HepG2 (cell line): ENCODE data around the gene SMIM24. TPM values are rescaled to one million over a fixed set of nuclear protein-coding genes. Genes with fewer than 3 reads are reported as not detected.
A peak's percentile ranks its signal among the peaks of the same experiment; 100 is the strongest.

Experiments
- CEBPB ChIP-seq: IDR thresholded peaks from 2 replicates; pipeline ENCODE4 v1.6.1; 2011; ENCODE audit warnings: low read depth, low read length, improper control_type of control experiment, borderline replicate concordance
- DMAP1 ChIP-seq: IDR thresholded peaks from 2 replicates; pipeline ENCODE4 v1.6.1; 2016
- EP300 ChIP-seq, 3 experiments: sonication (generic) in 1 of 3; formaldehyde crosslinking in 1 of 3; IDR thresholded peaks; 2 replicates each; pipeline versions ENCODE4 v1.5.1 to v1.6.1; 2011 to 2020; ENCODE audit warnings: low read depth in 2 of 3, low read length in 2 of 3, borderline replicate concordance in 1 of 3, improper control_type of control experiment in 1 of 3, mild to moderate bottlenecking in 1 of 3, missing genetic modification reagents in 1 of 3, moderate library complexity in 1 of 3
- FOXP1 ChIP-seq, 2 experiments: fragments of 450-650 bp in 1 of 2; IDR thresholded peaks; 2 replicates each; pipeline ENCODE4 v1.6.1; 2017 to 2018; ENCODE audit warnings: antibody characterized with exemption in 1 of 2
- NFATC3 ChIP-seq: sonication (generic); formaldehyde crosslinking; IDR thresholded peaks from 2 replicates; pipeline ENCODE4 v1.5.1; 2020; ENCODE audit warnings: mild to moderate bottlenecking, missing genetic modification reagents
- NFE2 ChIP-seq: sonication (generic); formaldehyde crosslinking; IDR thresholded peaks from 2 replicates; pipeline ENCODE4 v1.4.0; 2020; ENCODE audit warnings: missing genetic modification reagents
- REL ChIP-seq: sonication (generic); formaldehyde crosslinking; conservative IDR thresholded peaks from 2 replicates; pipeline ENCODE4 v1.8.0; 2022; ENCODE audit warnings: mild to moderate bottlenecking, missing genetic modification reagents, moderate library complexity
- SALL1 ChIP-seq: sonication (generic); formaldehyde crosslinking; IDR thresholded peaks from 2 replicates; pipeline ENCODE4 v1.8.0; 2022; ENCODE audit warnings: mild to moderate bottlenecking, missing genetic modification reagents
- SATB2 ChIP-seq: sonication (generic); formaldehyde crosslinking; IDR thresholded peaks from 2 replicates; pipeline ENCODE4 v1.5.0; 2020; ENCODE audit warnings: missing genetic modification reagents
- SIX1 ChIP-seq: sonication (generic); formaldehyde crosslinking; IDR thresholded peaks from 2 replicates; pipeline ENCODE4 v1.4.0; 2020; ENCODE audit warnings: missing genetic modification reagents, borderline replicate concordance
- U2AF2 ChIP-seq: fragments of 200-400 bp; formaldehyde crosslinking; IDR thresholded peaks from 2 replicates; pipeline ENCODE4 v1.6.1; 2017; ENCODE audit warnings: low read depth, mild to moderate bottlenecking, low read length
- YEATS4 ChIP-seq: sonication (generic); formaldehyde crosslinking; IDR thresholded peaks from 2 replicates; pipeline ENCODE4 v1.4.0; 2020; ENCODE audit warnings: missing genetic modification reagents, borderline replicate concordance
- ZNF160 ChIP-seq: sonication (generic); formaldehyde crosslinking; IDR thresholded peaks from 2 replicates; pipeline ENCODE4 v1.8.0; 2022; ENCODE audit warnings: mild to moderate bottlenecking, inconsistent platforms, missing genetic modification reagents
- ZNF263 ChIP-seq: sonication (generic); formaldehyde crosslinking; IDR thresholded peaks from 2 replicates; pipeline ENCODE4 v1.4.0; 2020; ENCODE audit warnings: missing genetic modification reagents
- ZNF296 ChIP-seq: sonication (generic); formaldehyde crosslinking; conservative IDR thresholded peaks from 2 replicates; pipeline ENCODE4 v1.5.0; 2020; ENCODE audit warnings: mild to moderate bottlenecking, missing genetic modification reagents
- ZNF44 ChIP-seq: sonication (generic); formaldehyde crosslinking; IDR thresholded peaks from 2 replicates; pipeline ENCODE4 v1.5.1; 2020; ENCODE audit warnings: mild to moderate bottlenecking, missing genetic modification reagents
- ZNF746 ChIP-seq: sonication (generic); formaldehyde crosslinking; IDR thresholded peaks from 2 replicates; pipeline ENCODE4 v1.8.0; 2022; ENCODE audit warnings: mild to moderate bottlenecking, missing genetic modification reagents
- ZNF772 ChIP-seq: sonication (generic); formaldehyde crosslinking; IDR thresholded peaks from 2 replicates; pipeline ENCODE4 v1.5.0; 2020; ENCODE audit warnings: mild to moderate bottlenecking, missing genetic modification reagents
- ZNF841 ChIP-seq: sonication (generic); formaldehyde crosslinking; IDR thresholded peaks from 2 replicates; pipeline ENCODE4 v1.8.1; 2023; ENCODE audit warnings: missing genetic modification reagents, borderline replicate concordance
- polyA plus RNA-seq, 8 experiments: library from polyadenylated mRNA; depleted of rRNA in 3 of 8; stranded (reverse) in 7 of 8; unstranded in 1 of 8; fragments of >200 nt; fragmentation: Illumina TruSeq in 4 of 8; extraction: Trizol in 4 of 8; gene quantifications; 2 replicates each; pipeline versions ENCODE4 v1.2.1 to v1.2.3, GENCODE V29; 2011 to 2016; ENCODE audit warnings: low read depth in 4 of 8, missing spikeins in 1 of 8, mixed read lengths in 1 of 8; ENCODE audit not compliant: insufficient read depth in 1 of 8
- total RNA-seq, 5 experiments: library from RNA; depleted of rRNA; stranded (reverse); fragments of >200 nt; fragmentation: Illumina TruSeq; extraction: Trizol; gene quantifications; 2 replicates each; pipeline ENCODE4 v1.2.3, GENCODE V29; 2016; ENCODE audit warnings: low read depth in 1 of 5
- TF ChIP-seq, protein P1 (sequence below): sonication (generic); formaldehyde crosslinking; IDR thresholded peaks from 2 replicates; pipeline ENCODE4 v1.9.0; 2021; ENCODE audit warnings: missing genetic modification reagents, mild to moderate bottlenecking, borderline replicate concordance
- TF ChIP-seq, protein P2 (sequence below): sonication (generic); formaldehyde crosslinking; conservative IDR thresholded peaks from 2 replicates; pipeline ENCODE4 v1.8.0; 2022; ENCODE audit warnings: mild to moderate bottlenecking, moderate library complexity, missing genetic modification reagents
- TF ChIP-seq, protein P3 (sequence below): sonication (generic); formaldehyde crosslinking; IDR thresholded peaks from 2 replicates; pipeline ENCODE4 v1.4.0; 2020; ENCODE audit warnings: mild to moderate bottlenecking, missing genetic modification reagents
- TF ChIP-seq, protein P4 (sequence below): sonication (generic); formaldehyde crosslinking; IDR thresholded peaks from 2 replicates; pipeline ENCODE4 v1.5.0; 2020; ENCODE audit warnings: mild to moderate bottlenecking, missing genetic modification reagents

Gene SMIM24
- total and polyA plus RNA-seq, 2 of the 13 experiments (the other 11 are each of a cell fraction or from before 2014, with no cell fraction given): 11.2 to 70.6 TPM

DNA sequence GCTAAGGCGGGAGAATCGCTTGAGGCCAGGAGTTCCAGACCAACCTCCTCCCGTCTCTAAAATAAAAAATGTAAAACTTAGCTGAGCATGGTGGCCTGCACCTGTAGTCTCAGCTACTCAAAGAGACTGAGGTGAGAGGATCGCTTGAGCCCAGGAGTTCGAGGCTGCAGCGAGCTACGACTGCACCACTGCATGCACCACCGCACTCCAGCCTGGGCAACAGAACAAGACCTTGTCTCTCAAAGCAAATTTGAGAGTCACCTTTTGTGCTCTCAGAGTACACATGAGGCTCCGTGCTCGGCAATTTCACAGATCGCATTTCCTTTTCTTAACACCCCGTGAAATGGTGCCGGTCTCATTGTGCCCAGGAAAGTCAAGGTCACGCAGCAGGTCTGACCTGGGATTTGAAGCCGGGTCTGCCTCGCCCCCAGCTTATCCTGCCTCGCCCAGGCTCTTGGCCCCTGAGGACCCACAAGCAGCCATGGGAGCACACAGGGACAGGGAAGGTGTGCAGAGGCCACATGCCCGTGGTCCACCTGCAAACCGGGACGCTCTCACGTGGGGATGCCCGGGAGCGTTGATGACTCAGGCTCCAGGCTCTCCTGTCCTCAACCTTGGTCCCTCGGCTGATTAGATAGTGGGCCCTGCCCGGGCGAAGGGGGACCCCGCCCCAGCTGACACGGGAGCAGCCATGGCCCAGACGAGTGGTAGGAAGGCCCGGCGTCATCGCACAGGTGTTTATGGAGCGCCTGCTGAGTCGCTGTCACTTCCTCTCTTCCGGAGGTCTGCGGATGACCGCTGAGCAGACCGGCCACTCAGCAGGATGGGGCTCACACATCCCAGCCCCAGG lies 1.1 kb upstream of the SMIM24 start (continued):
- TF ChIP-seq NFE2 (CRISPR knock-in tag) (no peak), CEBPB (no peak), SATB2 (CRISPR knock-in tag) (peak; percentile 54; the same call in 1 of the 2 replicates), ZNF772 (no peak; the same call in 1 of the 2 replicates), ZNF160 (CRISPR knock-in tag) (no peak; the same call in 1 of the 2 replicates), ZNF296 (CRISPR knock-in tag) (peak; percentile 54; the same call in 1 of the 2 replicates), U2AF2 (no peak), YEATS4 (CRISPR knock-in tag) (no peak; the same call in 1 of the 2 replicates), ZNF841 (CRISPR knock-in tag) (no peak; the same call in 1 of the 2 replicates), ZNF746 (CRISPR knock-in tag) (0 out of 2 replicates have a peak, but pooled peaks have one; percentile 48), SALL1 (CRISPR knock-in tag) (peak; percentile 89), FOXP1 (IDR thresholded peaks at IDR 0.05) (no peak), FOXP1 (CRISPR knock-in tag; IDR thresholded peaks at IDR 0.05) (no peak), SIX1 (CRISPR knock-in tag) (no peak), DMAP1 (CRISPR knock-in tag) (peak; percentile 42; the same call in 1 of the 2 replicates), ZNF263 (peak; percentile 83), EP300 (IDR thresholded peaks at IDR 0.05; ENCODE audit: low read depth in 2 of 2, low read length in 2 of 2) (no peak), EP300 (CRISPR knock-in tag; IDR thresholded peaks at IDR 0.05; ENCODE audit: borderline replicate concordance) (0 out of 2 replicates have a peak, but pooled peaks have one; percentile 28), ZNF44 (CRISPR knock-in tag) (0 out of 2 replicates have a peak, but pooled peaks have one; percentile 70), NFATC3 (CRISPR knock-in tag) (peak; percentile 55; the same call in 1 of the 2 replicates), REL (no peak)
- TF ChIP-seq, protein P1, sequence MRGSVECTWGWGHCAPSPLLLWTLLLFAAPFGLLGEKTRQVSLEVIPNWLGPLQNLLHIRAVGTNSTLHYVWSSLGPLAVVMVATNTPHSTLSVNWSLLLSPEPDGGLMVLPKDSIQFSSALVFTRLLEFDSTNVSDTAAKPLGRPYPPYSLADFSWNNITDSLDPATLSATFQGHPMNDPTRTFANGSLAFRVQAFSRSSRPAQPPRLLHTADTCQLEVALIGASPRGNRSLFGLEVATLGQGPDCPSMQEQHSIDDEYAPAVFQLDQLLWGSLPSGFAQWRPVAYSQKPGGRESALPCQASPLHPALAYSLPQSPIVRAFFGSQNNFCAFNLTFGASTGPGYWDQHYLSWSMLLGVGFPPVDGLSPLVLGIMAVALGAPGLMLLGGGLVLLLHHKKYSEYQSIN (CRISPR knock-in tag): no peak
- TF ChIP-seq, protein P2, sequence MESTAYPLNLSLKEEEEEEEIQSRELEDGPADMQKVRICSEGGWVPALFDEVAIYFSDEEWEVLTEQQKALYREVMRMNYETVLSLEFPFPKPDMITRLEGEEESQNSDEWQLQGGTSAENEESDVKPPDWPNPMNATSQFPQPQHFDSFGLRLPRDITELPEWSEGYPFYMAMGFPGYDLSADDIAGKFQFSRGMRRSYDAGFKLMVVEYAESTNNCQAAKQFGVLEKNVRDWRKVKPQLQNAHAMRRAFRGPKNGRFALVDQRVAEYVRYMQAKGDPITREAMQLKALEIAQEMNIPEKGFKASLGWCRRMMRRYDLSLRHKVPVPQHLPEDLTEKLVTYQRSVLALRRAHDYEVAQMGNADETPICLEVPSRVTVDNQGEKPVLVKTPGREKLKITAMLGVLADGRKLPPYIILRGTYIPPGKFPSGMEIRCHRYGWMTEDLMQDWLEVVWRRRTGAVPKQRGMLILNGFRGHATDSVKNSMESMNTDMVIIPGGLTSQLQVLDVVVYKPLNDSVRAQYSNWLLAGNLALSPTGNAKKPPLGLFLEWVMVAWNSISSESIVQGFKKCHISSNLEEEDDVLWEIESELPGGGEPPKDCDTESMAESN (CRISPR knock-in tag): no peak
- TF ChIP-seq, protein P3, sequence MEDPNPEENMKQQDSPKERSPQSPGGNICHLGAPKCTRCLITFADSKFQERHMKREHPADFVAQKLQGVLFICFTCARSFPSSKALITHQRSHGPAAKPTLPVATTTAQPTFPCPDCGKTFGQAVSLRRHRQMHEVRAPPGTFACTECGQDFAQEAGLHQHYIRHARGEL (CRISPR knock-in tag): peak; percentile 12; the same call in 1 of the 2 replicates
- TF ChIP-seq, protein P4, sequence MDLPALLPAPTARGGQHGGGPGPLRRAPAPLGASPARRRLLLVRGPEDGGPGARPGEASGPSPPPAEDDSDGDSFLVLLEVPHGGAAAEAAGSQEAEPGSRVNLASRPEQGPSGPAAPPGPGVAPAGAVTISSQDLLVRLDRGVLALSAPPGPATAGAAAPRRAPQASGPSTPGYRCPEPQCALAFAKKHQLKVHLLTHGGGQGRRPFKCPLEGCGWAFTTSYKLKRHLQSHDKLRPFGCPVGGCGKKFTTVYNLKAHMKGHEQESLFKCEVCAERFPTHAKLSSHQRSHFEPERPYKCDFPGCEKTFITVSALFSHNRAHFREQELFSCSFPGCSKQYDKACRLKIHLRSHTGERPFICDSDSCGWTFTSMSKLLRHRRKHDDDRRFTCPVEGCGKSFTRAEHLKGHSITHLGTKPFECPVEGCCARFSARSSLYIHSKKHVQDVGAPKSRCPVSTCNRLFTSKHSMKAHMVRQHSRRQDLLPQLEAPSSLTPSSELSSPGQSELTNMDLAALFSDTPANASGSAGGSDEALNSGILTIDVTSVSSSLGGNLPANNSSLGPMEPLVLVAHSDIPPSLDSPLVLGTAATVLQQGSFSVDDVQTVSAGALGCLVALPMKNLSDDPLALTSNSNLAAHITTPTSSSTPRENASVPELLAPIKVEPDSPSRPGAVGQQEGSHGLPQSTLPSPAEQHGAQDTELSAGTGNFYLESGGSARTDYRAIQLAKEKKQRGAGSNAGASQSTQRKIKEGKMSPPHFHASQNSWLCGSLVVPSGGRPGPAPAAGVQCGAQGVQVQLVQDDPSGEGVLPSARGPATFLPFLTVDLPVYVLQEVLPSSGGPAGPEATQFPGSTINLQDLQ (CRISPR knock-in tag): no peak; the same call in 1 of the 2 replicates
